KMS-11 (cell line): ENCODE results near the gene AFAP1L2.

ENCODE experiments used
- H2AFZ ChIP-seq: fragments of 200-600 bp; sonication (generic); 2 replicates; pipeline ENCODE4 v1.6.1; 2016; ENCODE audit warnings: antibody characterized with exemption, mixed run types, low read depth
- H3K27ac ChIP-seq: fragments of 200-600 bp; sonication (generic); 2 replicates; pipeline ENCODE4 v1.6.1; 2016; ENCODE audit warnings: mild to moderate bottlenecking, mixed run types
- H3K27me3 ChIP-seq: fragments of 200-600 bp; sonication (generic); 2 replicates; pipeline ENCODE4 v1.6.1; 2017; ENCODE audit warnings: mild to moderate bottlenecking, low read depth, mixed run types, moderate library complexity; ENCODE audit not compliant: insufficient read depth
- H3K36me3 ChIP-seq: fragments of 200-600 bp; sonication (generic); 2 replicates; pipeline ENCODE4 v1.6.1; 2017; ENCODE audit warnings: mild to moderate bottlenecking, mixed run types; ENCODE audit not compliant: insufficient read depth
- H3K4me1 ChIP-seq: fragments of 200-600 bp; sonication (generic); 2 replicates; pipeline ENCODE4 v1.6.1; 2016; ENCODE audit warnings: mild to moderate bottlenecking, low read depth, mixed run types; ENCODE audit not compliant: poor library complexity, severe bottlenecking
- H3K4me2 ChIP-seq: fragments of 200-600 bp; sonication (generic); 2 replicates; pipeline ENCODE4 v1.7.0; 2016; ENCODE audit warnings: mild to moderate bottlenecking, mixed run types
- H3K4me3 ChIP-seq: fragments of 200-600 bp; sonication (generic); IDR thresholded peaks from 2 replicates; pipeline ENCODE4 v1.6.1; 2017; ENCODE audit warnings: low read depth, low read length, mixed read lengths; ENCODE audit not compliant: insufficient read depth
- H3K79me2 ChIP-seq: fragments of 200-600 bp; sonication (generic); 2 replicates; pipeline ENCODE4 v1.6.1; 2016; ENCODE audit warnings: low read depth, mixed run types; ENCODE audit not compliant: insufficient read depth
- H3K9ac ChIP-seq: fragments of 200-600 bp; sonication (generic); 2 replicates; pipeline ENCODE4 v1.6.1; 2016; ENCODE audit warnings: mild to moderate bottlenecking, mixed run types
- H4K20me1 ChIP-seq: fragments of 200-600 bp; sonication (generic); 2 replicates; pipeline ENCODE4 v1.6.1; 2016; ENCODE audit warnings: mild to moderate bottlenecking, mixed run types; ENCODE audit not compliant: insufficient read depth
- TF ChIP-seq, protein P1 (sequence below): fragments of 200-600 bp; sonication (generic); conservative IDR thresholded peaks from 2 replicates; pipeline ENCODE4 v1.6.1; 2017; ENCODE audit warnings: low read depth, mild to moderate bottlenecking, antibody characterized with exemption, low read length, moderate library complexity, mixed read lengths

AFAP1L2 gene

DNA sequence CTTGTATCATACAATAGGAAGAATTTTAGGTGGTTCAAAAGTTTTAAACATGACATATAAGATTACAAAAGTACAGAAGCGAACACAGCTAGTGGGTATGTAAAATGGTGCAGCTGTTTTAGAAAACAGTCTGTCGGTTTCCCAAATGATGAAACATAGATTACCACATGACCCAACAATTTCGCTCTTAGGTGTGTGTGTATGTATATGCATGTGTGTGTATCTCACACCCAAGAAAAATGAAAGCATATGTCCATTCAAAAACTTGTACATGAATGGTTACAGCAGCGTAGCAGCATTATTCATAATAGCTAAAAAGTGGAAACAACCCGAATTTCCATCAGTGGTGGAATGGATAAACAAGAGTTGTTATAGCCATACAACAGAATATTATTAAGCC, 23.5 kb downstream of the AFAP1L2 start:
- H3K79me2 ChIP-seq, result no peaks in the 10 kb centered on the region
- H3K4me1 ChIP-seq, result no peaks in the 10 kb centered on the region
- TF ChIP-seq, protein P1, sequence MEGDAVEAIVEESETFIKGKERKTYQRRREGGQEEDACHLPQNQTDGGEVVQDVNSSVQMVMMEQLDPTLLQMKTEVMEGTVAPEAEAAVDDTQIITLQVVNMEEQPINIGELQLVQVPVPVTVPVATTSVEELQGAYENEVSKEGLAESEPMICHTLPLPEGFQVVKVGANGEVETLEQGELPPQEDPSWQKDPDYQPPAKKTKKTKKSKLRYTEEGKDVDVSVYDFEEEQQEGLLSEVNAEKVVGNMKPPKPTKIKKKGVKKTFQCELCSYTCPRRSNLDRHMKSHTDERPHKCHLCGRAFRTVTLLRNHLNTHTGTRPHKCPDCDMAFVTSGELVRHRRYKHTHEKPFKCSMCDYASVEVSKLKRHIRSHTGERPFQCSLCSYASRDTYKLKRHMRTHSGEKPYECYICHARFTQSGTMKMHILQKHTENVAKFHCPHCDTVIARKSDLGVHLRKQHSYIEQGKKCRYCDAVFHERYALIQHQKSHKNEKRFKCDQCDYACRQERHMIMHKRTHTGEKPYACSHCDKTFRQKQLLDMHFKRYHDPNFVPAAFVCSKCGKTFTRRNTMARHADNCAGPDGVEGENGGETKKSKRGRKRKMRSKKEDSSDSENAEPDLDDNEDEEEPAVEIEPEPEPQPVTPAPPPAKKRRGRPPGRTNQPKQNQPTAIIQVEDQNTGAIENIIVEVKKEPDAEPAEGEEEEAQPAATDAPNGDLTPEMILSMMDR, result no peak
- H3K27me3 ChIP-seq, result no peaks in the 10 kb centered on the region
- no peak overlapping the region for H2AFZ ChIP-seq
- no peak overlapping the region for H3K4me2 ChIP-seq
- H3K9ac ChIP-seq, result no peak overlapping the region
- no peaks in the 10 kb centered on the region for H3K36me3 ChIP-seq
- H4K20me1 ChIP-seq, result no peaks in the 10 kb centered on the region
- H3K27ac ChIP-seq, result no peak overlapping the region
- H3K4me3 ChIP-seq, result no peak overlapping the region

DNA sequence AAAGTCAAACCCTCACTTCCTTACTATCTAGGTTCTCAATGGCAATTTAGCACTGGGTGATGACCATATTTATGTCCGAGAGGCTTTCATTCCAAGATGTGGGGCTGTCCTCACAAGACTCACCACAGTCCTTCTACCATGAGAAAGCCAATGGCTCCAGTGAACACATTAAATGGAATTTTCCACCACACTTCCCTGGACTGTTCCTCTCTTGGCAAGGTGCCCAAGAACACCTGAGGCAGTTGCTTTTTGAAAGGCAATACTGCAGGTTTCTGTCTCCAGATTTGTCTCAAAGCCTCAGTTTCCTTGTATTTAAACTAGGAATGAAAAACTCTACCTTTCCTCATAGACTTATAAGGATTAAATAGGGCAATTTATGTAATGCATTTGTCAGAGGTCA, 24.2 kb downstream of the AFAP1L2 start:
- Histone ChIP-seq H3K79me2 (no peaks in the 10 kb centered on the region), H3K36me3 (no peaks in the 10 kb centered on the region), H4K20me1 (no peaks in the 10 kb centered on the region), H3K4me2 (no peak overlapping the region), H3K27ac (no peak overlapping the region), H3K27me3 (no peaks in the 10 kb centered on the region), H3K4me1 (no peaks in the 10 kb centered on the region), H3K4me3 (no peak overlapping the region), H3K9ac (no peak overlapping the region), H2AFZ (no peak overlapping the region)
- TF ChIP-seq, protein P1, result no peak

DNA sequence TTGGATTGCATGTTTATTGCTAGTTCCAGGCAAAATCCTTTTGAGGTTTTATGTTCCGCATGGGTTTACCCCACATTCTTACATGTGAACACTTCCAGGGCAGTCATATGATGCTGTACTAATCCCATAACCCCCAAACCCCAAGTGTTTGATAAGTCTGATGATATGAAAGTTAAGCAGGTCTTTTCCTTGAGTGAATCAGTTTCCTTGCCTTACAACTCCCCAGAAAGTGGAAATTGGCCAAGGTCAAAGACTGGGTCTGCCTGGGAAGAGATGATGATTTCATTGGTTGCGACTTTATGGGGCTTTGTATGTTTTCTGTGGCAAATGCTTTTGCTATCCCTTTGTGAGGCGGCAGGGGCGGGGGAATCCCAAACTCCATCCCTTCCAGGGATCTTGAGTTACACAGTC, 24.7 kb downstream of the AFAP1L2 start:
- H4K20me1 ChIP-seq, result no peaks in the 10 kb centered on the region
- H3K36me3 ChIP-seq, result no peaks in the 10 kb centered on the region
- no peak overlapping the region for H3K4me3 ChIP-seq
- no peak overlapping the region for H3K4me2 ChIP-seq
- TF ChIP-seq, protein P1, result no peak
- H3K27ac ChIP-seq, result no peak overlapping the region
- H3K27me3 ChIP-seq, result no peaks in the 10 kb centered on the region
- no peak overlapping the region for H3K9ac ChIP-seq
- no peak overlapping the region for H2AFZ ChIP-seq
- H3K79me2 ChIP-seq, result no peaks in the 10 kb centered on the region
- H3K4me1 ChIP-seq, result no peaks in the 10 kb centered on the region

DNA sequence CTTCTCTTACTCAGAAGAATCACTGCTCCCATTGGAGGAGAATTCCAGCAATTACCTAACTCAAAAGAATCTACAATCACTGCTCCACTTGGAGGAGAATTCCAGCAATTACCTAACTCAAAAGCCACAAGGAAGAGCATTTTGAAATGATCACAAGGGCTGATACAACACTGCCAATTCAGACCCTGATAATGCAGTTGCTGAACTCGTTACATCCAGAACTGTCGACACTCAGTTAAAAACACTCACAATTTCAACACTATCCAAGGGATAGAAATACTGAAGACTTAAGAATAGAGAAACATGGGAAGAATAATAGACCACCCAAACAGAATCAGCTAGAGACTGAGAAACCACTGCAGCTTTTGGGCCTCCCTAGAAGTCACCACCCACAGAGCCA, 27.8 kb downstream of the AFAP1L2 start:
- no peaks in the 10 kb centered on the region for H3K27me3 ChIP-seq
- H3K36me3 ChIP-seq, result no peaks in the 10 kb centered on the region

More for the DNA sequence above, 27.8 kb downstream of the AFAP1L2 start:
- Histone ChIP-seq H4K20me1 (no peaks in the 10 kb centered on the region), H3K27ac (no peak overlapping the region), H3K9ac (no peak overlapping the region), H2AFZ (no peak overlapping the region), H3K4me1 (no peaks in the 10 kb centered on the region), H3K4me3 (no peak overlapping the region), H3K4me2 (no peak overlapping the region), H3K79me2 (no peaks in the 10 kb centered on the region)
- TF ChIP-seq, protein P1, result no peak
